Superior temporal gyrus (tissue), 1 donor: ENCODE results near the gene MRFAP1L1.
A peak's percentile ranks its signal among the peaks of the same experiment; 100 is the strongest.
"Not testable (repeated sequence)": the region's sequence is repeated elsewhere in the genome, so short reads cannot be mapped to it uniquely, and the experiment has no call there.

ENCODE experiments used
- DNase-seq: peaks from one replicate; pipeline ENCODE4 v3.0.0-alpha.2; 2016; ENCODE audit errors: extremely low spot score

The MRFAP1L1 gene

DNA sequence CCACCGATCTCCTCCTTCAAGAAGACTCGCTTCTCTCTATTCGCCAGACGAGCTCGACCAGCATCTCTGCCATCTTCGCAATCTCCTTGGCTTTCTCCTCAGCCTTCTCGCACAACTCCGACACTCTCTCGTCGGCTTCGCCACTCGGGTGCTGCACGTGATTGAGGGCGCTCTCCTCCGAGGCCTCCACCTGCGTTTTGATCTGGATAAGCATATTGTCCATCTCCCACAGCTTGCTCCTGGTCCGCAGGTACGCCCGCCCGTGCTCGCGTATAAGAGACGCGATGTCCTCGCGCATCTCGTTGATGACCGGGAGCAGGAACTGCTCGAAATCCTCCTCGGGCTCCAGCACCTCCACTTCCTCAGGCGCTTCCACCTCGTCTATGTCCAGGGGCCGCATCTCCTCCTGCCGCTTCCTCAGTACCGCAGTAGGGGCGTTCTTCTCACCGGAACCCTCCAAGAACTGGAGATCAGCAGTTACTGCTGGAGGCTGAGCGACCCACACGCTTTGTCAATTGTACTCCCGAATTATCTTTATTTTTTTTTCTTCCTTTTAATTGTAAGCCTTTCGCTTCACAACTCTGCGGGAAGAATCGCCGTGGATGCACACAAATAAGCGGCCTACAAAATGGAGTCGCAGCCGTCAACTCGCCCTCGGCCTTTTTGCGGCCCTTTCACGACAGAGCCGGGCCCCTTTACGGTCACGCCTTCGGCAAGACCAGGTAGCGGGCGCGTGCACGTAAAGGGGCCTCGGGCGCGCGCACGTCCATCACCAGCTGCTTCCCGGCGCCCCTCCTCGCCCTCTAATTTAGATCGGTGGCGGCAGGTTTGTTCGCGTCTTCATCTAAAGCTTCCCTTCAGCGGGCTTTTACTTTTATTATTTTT, at the start of gene MRFAP1L1:
Gene MRFAP1L1, minus strand, starts transcription at position 636 of the 885 bp plus-strand sequence. Its CDS starts 236 bp downstream, at position 400.
- peak; percentile 98 for DNase-seq

DNA sequence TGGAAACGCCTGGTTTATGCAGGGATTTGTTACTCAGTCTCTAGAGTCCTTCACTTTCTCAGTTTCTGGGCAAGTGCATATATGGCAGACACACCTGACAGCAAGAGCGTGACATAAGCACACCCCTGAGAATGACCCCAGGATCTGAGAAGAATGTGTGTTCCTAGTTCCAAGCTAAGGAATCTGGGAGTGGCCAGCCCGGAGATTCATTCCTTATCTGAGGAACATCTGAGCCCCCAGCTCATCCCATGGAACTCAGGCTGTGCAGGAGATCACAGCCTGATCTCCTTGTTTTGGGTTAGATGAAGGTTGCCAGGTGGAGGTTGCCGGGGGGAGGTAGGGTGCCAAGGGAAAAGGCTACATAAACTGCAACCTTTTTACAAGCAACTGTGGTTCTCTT, 49.1 kb upstream of the MRFAP1L1 start:
- DNase-seq, result no peak

DNA sequence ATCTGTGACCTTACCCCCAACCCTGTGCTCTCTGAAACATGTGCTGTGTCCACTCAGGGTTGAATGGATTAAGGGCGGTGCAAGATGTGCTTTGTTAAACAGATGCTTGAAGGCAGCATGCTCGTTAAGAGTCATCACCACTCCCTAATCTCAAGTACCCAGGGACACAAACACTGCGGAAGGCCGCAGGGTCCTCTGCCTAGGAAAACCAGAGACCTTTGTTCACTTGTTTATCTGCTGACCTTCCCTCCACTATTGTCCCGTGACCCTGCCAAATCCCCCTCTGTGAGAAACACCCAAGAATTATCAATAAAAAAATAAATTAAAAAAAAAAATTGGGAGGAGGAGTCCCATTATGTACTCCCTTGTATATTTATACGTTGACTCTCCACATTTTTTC, 46.7 kb upstream of the MRFAP1L1 start:
- DNase-seq, result not testable (repeated sequence)

DNA sequence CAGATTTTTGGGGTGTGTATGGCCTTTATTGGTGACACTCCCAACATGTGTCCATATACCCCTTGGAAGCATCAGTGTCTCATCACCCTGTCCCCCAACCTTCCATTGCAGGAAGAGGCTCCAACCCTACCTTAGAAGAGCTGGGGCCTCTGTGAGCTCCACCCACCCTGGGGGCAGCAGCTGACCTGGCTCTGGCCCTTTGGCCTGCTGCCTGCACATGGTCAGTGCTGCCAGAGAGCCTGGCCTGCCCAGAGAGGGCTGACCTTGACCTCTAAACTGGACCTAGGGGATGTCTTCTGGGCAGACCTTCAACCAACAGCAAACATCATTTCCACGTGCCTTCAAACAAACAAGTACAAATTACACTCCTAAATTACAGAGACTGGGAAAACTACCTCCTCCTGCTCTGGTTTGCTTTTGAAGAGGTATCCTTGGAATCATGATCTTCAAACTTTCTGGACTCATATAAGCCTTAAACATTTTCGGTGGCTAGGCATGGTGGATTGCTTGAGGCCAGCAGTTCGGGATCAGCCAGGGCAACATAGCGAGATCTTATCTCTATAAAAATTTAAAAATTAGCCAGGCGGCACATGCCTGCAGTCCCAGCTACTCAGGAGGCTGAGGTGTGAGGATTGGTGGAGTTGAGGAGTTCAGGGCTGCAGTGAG, 45.6 kb upstream of the MRFAP1L1 start:
- DNase-seq, result no peak

DNA sequence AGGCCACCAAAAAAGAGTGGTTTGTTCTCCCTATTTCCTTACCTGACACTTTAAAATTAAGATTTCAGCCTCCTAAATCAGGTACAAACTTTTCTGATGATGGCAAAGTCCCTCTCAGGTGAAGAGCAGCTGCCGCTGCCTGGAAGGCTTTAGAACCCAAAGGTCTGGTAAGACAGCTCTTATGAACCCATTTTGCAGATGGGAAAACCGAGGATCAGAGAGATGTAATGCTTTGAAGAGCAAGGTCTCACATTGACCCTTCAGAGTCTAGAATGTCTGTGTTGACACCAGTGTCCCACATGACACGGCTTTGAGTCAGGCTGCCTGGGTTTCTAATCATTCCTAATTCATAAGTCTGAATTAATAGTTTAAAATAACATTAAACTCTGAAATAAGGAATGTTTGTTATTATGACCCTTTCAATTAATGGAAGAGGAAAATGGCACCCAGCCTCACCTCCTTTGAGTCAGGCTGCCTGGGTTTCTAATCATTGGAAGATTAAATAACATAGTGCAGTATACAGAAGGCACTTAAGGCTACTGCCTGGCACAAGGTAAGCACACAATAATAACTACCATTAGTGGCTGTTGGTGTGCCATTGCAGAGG, 44.9 kb upstream of the MRFAP1L1 start:
- DNase-seq, result no peak

DNA sequence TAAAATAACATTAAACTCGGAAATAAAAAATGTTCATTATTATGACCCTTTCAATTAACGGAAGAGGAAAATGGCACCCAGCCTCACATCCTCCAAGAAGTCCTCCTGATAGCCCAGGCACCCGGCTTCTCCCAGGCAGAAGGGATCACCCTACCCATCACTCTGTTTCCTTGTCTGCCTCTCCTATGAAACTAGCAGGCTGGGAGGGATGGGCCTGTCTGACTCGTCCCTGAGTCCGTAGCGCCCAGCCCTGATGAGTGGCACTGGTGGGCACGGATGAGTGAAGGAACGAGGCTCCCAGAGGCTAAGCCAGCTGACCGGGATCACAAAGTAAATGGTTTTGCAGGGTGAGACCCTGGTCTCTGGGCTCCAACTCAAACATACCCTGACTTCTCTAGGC, 44.2 kb upstream of the MRFAP1L1 start:
- DNase-seq, result no peak

DNA sequence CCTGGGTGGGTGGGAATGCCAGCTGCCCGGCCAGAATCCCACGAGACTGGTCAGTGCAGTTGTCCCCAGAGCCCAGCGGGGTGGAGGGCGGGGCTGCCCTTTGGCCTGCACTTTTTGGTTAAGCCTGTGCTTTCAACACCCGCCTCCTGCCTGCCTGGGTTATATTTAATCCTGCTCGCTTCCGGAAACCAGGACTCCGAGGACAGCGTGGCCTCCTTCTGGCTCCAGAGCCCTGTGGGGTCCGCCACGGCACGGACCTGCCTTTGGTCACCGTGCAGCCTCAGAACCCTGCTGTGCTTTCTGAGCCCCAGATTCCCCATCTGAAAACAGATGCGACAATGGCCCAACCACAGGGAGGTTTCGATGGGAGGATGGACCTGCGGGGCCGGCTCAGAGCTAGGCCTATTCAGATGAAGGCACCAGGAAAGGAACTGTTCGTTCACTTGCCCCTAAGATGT, 43.5 kb upstream of the MRFAP1L1 start:
- DNase-seq, result no peak

DNA sequence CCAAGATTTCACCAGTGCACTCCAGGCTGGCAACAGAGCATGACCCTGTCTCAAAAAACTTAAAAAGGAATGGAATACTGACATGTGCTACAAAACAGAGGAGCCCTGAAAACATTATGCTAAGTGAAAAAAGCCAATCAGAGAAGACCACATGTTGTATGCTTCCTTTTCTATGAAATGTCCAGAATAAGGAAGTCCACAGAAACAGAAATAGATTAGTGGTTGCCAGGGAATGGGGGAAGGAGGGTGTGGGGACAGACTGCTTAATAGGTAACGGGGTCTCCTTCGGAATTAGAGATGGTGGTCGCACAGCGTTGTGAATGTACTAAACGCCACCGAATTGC, 42.8 kb upstream of the MRFAP1L1 start:
- DNase-seq, result no peak

DNA sequence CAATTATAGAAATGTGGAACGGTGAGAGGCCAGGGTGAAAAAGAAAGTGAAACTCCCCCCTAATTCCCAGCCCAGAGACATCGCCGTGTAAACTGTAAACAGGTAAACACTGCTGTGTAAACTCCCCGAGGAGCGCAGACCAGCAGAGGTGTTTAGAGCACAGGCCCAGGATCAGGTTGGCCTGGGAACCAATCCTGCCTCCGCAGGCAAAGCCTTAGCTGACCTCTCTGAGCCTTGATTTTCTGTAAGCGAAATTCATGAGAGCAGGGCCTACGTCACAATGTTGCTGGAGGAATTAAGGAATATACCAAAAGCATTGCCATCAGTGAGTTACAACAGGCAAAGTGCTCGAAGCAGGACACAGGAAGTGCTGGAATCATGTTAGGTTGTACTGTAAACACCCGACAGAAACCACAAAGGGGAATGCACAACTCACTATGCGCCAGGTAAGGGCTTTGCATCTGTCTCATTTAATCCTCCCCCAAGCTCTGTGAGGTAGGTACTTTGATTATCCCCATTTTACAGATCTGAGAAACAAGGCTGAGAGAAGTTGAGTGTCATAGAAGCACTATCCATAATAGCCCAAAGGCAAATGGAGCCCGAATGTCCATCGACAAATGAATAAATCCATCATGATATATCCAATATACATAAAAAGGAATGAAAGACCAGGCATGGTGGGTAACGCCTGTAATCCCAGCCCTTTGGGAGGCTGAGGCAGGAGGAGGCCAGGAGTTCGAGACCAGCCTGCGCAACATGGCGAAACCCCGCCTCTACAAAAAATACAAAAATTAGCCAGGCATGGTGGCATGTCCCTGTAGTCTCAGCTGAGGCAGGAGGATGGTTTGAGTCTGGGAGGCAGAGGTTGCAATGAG, 42.2 kb upstream of the MRFAP1L1 start:
- DNase-seq, result no peak

DNA sequence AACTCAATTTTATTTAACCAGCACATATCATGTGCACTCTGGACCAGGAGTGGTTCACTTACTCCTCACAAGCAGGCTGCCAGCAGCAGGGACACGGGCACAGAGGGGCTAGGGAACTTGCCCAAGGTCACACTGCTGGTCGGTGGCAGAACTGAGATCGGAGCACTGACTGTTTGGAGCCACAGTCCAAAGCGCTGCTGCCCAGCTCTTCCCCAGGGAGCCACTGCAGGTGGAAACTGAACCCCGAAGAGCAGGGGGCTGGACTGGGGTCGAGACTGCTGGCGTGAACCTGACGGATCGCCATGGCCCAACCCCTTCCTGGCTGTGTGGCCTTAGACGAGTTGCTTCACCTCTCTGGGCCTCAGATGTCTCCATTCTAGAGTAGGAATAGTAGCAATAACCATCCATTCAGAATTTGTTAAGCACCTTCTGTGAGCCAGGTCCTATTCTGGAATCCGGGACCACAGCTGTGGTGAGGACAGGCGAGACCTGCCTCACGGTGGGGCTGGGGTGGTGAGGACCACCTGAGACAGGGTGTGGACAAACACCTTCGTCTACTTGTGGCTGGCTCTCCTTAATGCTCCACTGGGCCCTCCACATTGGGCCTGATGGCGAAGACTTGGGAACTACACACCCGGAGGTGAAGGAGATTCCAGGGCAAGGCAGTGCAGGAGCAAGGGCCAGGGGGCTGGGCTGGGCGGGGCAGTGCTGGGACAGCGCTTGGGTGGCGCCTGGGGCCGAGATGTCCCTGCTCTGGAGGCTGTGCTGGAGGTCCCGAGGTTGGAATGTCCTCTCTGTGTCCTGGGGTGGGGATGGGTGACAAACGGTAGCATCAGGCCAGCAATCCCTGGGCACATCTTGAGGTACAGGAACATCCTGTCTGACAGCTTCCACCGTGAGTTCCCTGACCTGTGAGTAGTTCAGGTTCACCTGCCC, 40.9 kb upstream of the MRFAP1L1 start:
- no peak for DNase-seq

DNA sequence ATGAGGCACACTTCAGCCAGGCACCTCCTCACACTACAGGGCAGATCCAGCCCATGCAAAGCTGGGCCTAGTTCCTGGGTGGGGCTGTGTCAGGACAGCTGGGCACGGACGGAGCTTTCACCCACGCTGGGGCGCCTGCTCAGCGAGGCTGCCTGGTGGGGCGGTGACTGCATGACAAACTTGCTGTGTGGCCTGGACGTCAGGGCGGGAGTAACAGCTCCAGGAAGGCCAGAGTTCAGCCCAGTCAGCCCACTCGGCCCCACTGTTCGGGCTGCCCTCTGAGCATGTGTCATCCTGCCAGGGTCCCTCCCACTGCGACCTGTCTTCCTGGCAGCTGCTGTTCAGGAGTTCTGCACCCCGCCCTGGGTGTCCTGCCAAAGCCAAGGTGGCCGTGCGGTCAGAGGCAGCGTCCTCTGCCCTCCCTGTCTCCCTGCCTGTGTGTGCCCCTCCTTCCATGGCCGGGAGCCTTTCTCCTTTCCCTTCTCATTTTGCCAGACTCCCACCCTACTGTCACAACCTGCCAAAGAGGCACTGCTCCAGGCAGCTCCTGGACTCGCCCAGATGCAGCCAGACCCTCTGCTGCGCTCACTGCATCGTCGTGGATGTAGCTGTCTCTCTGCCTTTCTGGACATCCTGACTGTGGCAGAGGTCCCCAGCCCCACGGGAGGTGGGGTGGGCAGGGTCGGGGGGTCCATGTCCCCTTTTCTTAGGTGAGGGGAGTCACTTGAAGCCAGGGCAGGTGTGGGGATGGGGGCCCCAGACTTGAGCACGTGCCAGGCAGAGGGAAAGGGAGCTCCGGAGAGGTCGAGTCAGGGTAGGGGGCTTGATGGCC, 39.9 kb upstream of the MRFAP1L1 start:
- DNase-seq, result no peak

DNA sequence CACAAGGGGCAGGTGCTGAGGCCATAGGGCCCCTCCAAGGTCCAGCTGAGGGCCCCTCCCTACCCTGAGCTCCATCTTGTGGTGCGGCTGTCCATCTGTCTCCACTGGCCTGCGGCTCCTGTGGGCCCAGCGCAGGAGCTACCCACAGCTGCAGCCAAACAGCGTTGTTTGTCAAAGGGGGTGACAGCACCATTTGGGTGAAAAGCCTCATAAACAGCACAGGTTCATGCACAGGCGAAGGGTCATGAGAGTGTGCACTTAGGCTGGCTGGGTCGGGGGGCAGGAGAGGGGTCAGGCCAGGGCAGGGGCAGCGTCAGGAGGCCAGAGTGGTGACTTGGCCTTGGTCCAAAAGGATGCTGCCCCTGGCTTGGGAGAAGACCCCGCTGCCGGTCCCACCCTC, 38.6 kb upstream of the MRFAP1L1 start:
- DNase-seq, result no peak

DNA sequence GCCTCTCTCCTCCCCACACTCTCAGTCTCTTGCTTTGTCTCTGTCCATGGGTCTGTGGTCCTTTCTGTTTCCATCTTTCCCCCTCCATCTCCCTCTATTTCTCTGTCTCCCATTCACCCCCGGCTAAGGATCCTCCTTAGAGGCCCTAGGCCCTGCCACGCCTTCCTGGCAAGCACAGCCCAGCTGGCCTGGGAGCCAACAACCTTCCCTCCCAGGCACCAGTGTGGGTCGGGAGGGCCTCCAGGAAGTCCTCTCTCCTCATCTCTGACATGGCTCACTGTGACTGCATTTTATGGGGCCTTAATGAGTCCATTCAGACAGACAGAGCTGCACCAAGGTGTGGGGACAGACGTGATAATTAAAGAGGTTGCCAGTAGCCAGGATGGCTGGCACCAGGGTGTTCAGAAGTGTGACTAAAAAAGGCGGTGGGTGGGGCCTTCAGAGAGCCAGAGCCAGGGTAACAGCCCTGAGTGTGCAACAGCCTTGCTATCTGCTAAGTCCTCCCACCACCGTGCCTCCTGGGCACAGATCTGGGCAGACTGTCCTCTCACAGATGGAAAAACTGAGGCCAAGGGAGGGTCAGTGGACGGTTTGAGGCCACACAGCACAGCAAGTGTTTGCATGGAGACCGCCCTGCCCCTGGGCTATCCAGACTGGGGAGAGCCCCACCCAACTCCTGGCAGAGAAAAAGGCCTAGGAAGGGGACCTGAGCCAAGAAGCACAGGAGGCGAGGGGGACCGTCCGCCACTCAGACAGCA, 37.8 kb upstream of the MRFAP1L1 start:
- no peak for DNase-seq

DNA sequence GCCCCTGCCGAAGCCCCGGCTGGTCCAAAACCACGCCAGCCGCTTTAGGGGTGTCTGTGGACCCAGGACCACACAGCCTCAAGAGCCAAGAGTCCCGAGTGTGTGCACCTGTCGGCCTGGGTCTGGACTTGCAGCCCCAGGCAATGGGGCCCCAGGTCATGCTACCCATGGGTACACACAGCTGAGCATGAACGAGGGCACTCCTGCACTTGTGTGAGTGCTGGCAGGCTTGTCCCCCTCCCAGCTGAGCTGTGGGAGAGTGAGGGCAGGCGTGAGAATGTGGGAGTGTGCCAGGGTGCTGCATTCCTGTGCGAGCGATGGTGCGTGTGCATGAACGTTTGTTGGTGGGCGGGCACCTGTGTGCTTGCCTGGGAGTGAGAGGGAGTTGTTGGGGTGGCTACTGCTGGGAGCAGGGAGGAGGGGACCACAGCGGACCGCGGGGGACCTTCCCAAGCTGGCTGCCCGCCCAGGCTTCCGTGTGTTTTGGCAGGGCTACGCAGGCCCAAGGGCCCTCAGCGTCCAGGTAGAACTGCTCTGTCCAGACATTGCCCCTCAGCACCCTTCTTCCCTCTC, 37.1 kb upstream of the MRFAP1L1 start:
- DNase-seq, result no peak

DNA sequence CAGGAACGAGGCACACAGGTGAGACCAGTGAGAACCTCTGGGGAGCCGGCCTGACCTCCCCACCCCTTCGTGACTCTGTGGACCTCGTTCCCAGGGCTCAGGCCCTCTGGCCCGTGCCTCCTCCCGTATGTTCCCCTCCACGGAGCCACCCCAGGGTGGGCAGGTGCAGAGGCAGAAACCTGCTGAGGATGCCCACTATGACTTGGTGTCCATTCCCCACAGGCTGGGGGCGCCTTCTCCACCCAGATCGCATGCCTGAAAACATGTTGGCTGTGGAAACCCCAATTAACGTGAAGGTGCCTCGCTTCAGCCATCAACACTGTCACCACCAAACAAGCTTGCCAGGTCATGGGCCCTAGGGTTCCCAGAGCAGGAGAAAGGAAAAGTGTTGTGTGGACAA, 33.3 kb upstream of the MRFAP1L1 start:
- no peak for DNase-seq

DNA sequence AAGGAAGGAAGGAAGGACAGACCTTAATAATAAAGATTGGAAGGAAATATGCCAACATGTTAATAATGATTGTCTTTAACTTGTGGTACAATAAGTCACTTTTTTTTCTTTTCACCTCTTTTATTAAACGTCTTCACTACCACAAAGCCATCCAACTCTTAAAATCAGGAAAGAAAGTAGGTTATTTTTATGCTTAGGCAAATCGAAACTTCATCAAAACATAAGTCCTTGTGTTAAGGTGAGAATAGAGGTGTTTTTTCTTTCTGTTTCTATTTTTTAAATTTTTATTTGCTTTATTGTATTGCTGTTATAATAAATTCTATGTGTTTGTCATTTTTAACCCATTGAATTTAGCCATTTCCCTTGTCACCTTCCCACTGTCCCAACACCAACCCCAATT, 32.8 kb upstream of the MRFAP1L1 start:
- DNase-seq, result no peak

DNA sequence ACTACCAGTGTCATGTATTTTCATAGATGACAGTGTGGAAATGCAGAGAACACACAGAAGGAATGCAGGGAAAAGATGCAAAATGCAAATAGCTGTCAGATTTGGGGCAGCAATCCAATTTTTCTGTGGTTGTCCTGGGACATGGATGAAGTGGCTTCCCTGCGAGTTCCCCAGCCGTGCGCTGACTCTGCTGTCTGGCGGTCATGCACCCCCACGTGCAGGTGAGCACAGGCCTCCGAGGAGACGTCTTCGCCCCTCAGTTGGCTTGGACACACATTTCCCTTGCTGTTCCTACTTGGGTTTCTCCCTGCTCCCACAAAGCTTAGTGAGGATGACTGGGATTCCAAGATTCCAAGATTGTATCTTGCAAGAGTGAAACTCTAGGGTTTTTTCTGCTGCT, 30.7 kb upstream of the MRFAP1L1 start:
- DNase-seq, result no peak

DNA sequence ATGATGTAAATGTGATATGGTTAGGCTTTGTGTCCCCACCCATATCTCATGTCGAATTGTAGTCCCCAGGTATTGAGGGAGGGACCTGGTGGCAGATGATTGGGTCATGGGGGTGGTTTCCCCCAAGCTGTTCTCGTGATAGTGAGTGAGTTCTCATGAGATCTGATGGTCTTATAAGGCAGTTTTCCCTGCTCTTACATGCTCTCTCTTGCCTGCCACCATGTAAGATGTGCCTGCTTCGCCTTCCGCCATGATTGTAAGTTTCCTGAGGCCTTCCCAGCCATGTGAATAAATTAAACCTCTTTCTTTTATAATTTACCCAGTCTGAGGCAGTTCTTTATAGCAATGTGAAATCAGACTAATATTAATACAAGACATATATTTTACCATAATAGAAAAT, 30.3 kb upstream of the MRFAP1L1 start:
- DNase-seq, result no peak
